ENCODE data around the gene WNT10A. TPM values are rescaled to one million over a fixed set of nuclear protein-coding genes. Genes with fewer than 3 reads are reported as not detected.

WNT10A gene
- total and polyA plus RNA-seq, 9 of the 15 experiments (the other 6 are each of a cell fraction or from before 2014, with no cell fraction given), result not detected

GRCh38 chr2:218860950-218861381 is 19.7 kb upstream of the WNT10A start:
- WGBS (ENCODE audit: insufficient coverage, low coverage, missing lambda C conversion rate), result 0% methylated on average over 17 of the region's 21 CpGs
- Histone ChIP-seq H3K4me1 (replicated peaks in 1 of 2; ENCODE audit: control insufficient read depth in 2 of 2, insufficient read depth in 2 of 2, low read length in 2 of 2) (peaks cover 3 to 15% of the 10 kb centered on the region in 2 experiments; a peak in 3 of 5 replicates), H3K4me2 (ENCODE audit: insufficient read depth, low read length) (0 out of 2 replicates have a peak overlapping the region, but pooled peaks have one; percentile 14), H3K27ac (ENCODE audit: extremely low read depth, low read depth, low read length) (no peak overlapping the region), H4K20me1 (replicated peaks; ENCODE audit: control insufficient read depth, insufficient read depth, low read length) (peaks cover 6% of the 10 kb centered on the region; the same call in 1 of the 2 replicates), H2AFZ (ENCODE audit: low read depth, low read length) (no peak overlapping the region), H3K9ac (ENCODE audit: insufficient read depth in 1 of 2, low read depth in 2 of 2, low read length in 2 of 2) (no peak overlapping the region), H3K9me1 (ENCODE audit: control insufficient read depth, insufficient read depth, low read length) (no peaks in the 10 kb centered on the region), H3K36me3 (ENCODE audit: control insufficient read depth, insufficient read depth, low read length) (no peaks in the 10 kb centered on the region), H3K9me3 (replicated peaks; ENCODE audit: control insufficient read depth, insufficient read depth, low read depth, low read length) (no peaks in the 10 kb centered on the region), H3K27me3 (ENCODE audit: control insufficient read depth in 2 of 2, insufficient read depth in 2 of 2, low read length in 2 of 2) (peaks cover 0 to 37% of the 10 kb centered on the region in 2 experiments; a peak in 4 of 5 replicates), H3K4me3 (no peak overlapping the region), H3K79me2 (ENCODE audit: control insufficient read depth, insufficient read depth, low read length) (no peaks in the 10 kb centered on the region)
- CTCF ChIA-PET (ENCODE audit: low intra/inter-chr PET ratio), result no interaction called here
- POLR2A ChIA-PET, result interaction anchor here (0.5 kb wide), 2 partner anchors 269 to 580 kb away, joined by 3 read pairs; no protein-coding TSS in a partner anchor
- DNase-seq (ENCODE audit: extremely low read depth in 1 of 4, low spot score in 3 of 4), result peak; percentile 43 to 81 (median 61)
- ATAC-seq, result peak; percentile 91
- in situ Hi-C loops (cut with MboI), result no loop called here
- BruUV-seq (replicated peaks), result no TSS peak
- FAIRE-seq, result peak; percentile 84
- TF ChIP-seq NFYB (IDR thresholded peaks at IDR 0.05; ENCODE audit: extremely low read depth, insufficient read length) (peak; percentile 7), JUND (IDR thresholded peaks at IDR 0.05; ENCODE audit: borderline replicate concordance, low read depth, low read length) (no peak), JUND (tag; IDR thresholded peaks at IDR 0.05; ENCODE audit: borderline replicate concordance, low read depth, low read length) (no peak)
- intact Hi-C loops (cut with micrococcal nuclease), result no loop called here

- Histone ChIP-seq H3K4me1 (replicated peaks in 1 of 2; ENCODE audit: control insufficient read depth in 2 of 2, insufficient read depth in 2 of 2, low read length in 2 of 2) (peaks cover 3 to 15% of the 10 kb centered on the region in 2 experiments; a peak in 3 of 5 replicates), H3K9me1 (ENCODE audit: control insufficient read depth, insufficient read depth, low read length) (no peaks in the 10 kb centered on the region), H3K4me3 (no peak overlapping the region), H3K27ac (ENCODE audit: extremely low read depth, low read depth, low read length) (no peak overlapping the region), H3K9me3 (replicated peaks; ENCODE audit: control insufficient read depth, insufficient read depth, low read depth, low read length) (no peaks in the 10 kb centered on the region), H3K4me2 (ENCODE audit: insufficient read depth, low read length) (no peak overlapping the region), H3K36me3 (ENCODE audit: control insufficient read depth, insufficient read depth, low read length) (no peaks in the 10 kb centered on the region), H3K9ac (ENCODE audit: insufficient read depth in 1 of 2, low read depth in 2 of 2, low read length in 2 of 2) (no peak overlapping the region), H3K79me2 (ENCODE audit: control insufficient read depth, insufficient read depth, low read length) (no peaks in the 10 kb centered on the region), H3K27me3 (ENCODE audit: control insufficient read depth in 2 of 2, insufficient read depth in 2 of 2, low read length in 2 of 2) (peaks cover 0 to 37% of the 10 kb centered on the region in 2 experiments; a peak in 4 of 5 replicates), H2AFZ (ENCODE audit: low read depth, low read length) (no peak overlapping the region), H4K20me1 (replicated peaks; ENCODE audit: control insufficient read depth, insufficient read depth, low read length) (peaks cover 6% of the 10 kb centered on the region; the same call in 1 of the 2 replicates)
- no TSS peak for BruUV-seq (replicated peaks)
- FAIRE-seq (no peak), DNase-seq (ENCODE audit: extremely low read depth in 1 of 4, low spot score in 3 of 4) (no peak), ATAC-seq (no peak)
- ChIA-PET POLR2A (no interaction called here), CTCF (ENCODE audit: low intra/inter-chr PET ratio) (no interaction called here)
- in situ Hi-C loops (cut with MboI), result no loop called here
- intact Hi-C loops (cut with micrococcal nuclease), result no loop called here
- WGBS (ENCODE audit: insufficient coverage, low coverage, missing lambda C conversion rate), result 0% methylated on average over 4 of the region's 7 CpGs
- TF ChIP-seq CREB3 (tag; conservative IDR thresholded peaks at IDR 0.05; ENCODE audit: low read depth) (no peak), RBM34 (IDR thresholded peaks at IDR 0.05; ENCODE audit: borderline replicate concordance, insufficient read depth, low read length) (no peak), ZNF445 (CRISPR knock-in tag; IDR thresholded peaks at IDR 0.05; ENCODE audit: low read depth) (no peak), ZC3H11A (IDR thresholded peaks at IDR 0.05; ENCODE audit: low read depth, low read length) (no peak), GTF2B (IDR thresholded peaks at IDR 0.05; ENCODE audit: extremely low read depth, insufficient read length) (no peak), MAFK (IDR thresholded peaks at IDR 0.05; ENCODE audit: low read length) (no peak), HCFC1 (IDR thresholded peaks at IDR 0.05; ENCODE audit: low read depth, low read length) (no peak), SNIP1 (IDR thresholded peaks at IDR 0.05; ENCODE audit: low read depth) (no peak), SRSF3 (IDR thresholded peaks at IDR 0.05; ENCODE audit: insufficient read depth, low read length) (no peak), POLR2AphosphoS2 (IDR thresholded peaks at IDR 0.05; ENCODE audit: low read length) (no peak), ZEB2 (IDR thresholded peaks at IDR 0.05) (no peak), HIVEP1 (CRISPR knock-in tag; IDR thresholded peaks at IDR 0.05) (no peak), ZNF316 (IDR thresholded peaks at IDR 0.05) (no peak)
Measured at GRCh38 chr2:218861645-218862318, 18.9 kb upstream of the WNT10A start.

All from K562 (cell line).